Testis (tissue), 2 donors: ENCODE data around the gene WDR74.
A peak's percentile ranks its signal among the peaks of the same experiment; 100 is the strongest.

ENCODE experiments used
- POLR2A ChIP-seq: fragments of 450-650 bp; IDR thresholded peaks from one replicate; pipeline ENCODE4 v1.6.1; 2017; ENCODE audit warnings: antibody characterized with exemption, mild to moderate bottlenecking, moderate library complexity
- TF ChIP-seq, protein P1 (sequence below), 3 experiments: fragments of 450-650 bp in 2 of 3; fragments of 200-600 bp in 1 of 3; sonication (generic) in 1 of 3; IDR thresholded peaks; one replicate each; pipeline ENCODE4 v1.5.1; 2016 to 2019; ENCODE audit warnings: antibody characterized with exemption in 3 of 3, mild to moderate bottlenecking in 2 of 3, moderate library complexity in 1 of 3

- TF ChIP-seq, protein P1, sequence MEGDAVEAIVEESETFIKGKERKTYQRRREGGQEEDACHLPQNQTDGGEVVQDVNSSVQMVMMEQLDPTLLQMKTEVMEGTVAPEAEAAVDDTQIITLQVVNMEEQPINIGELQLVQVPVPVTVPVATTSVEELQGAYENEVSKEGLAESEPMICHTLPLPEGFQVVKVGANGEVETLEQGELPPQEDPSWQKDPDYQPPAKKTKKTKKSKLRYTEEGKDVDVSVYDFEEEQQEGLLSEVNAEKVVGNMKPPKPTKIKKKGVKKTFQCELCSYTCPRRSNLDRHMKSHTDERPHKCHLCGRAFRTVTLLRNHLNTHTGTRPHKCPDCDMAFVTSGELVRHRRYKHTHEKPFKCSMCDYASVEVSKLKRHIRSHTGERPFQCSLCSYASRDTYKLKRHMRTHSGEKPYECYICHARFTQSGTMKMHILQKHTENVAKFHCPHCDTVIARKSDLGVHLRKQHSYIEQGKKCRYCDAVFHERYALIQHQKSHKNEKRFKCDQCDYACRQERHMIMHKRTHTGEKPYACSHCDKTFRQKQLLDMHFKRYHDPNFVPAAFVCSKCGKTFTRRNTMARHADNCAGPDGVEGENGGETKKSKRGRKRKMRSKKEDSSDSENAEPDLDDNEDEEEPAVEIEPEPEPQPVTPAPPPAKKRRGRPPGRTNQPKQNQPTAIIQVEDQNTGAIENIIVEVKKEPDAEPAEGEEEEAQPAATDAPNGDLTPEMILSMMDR (IDR thresholded peaks at IDR 0.05), result peak in 2 of 3 experiments; percentile 52 to 62
- peak; percentile 94 for TF ChIP-seq POLR2A
Measured at GRCh38 chr11:62787005-62787759, 52.2 kb downstream of the WDR74 start, which contains the start of gene TMEM179B.
